HG03558 (cell line): ENCODE results near the gene HLA-DQA1.
"Not testable (repeated sequence)": the region's sequence is repeated elsewhere in the genome, so short reads cannot be mapped to it uniquely, and the experiment has no call there.

Experiments used
- ATAC-seq: cut with Tn5 transposase; IDR thresholded peaks from one replicate; pipeline ENCODE4 v1.9.1; 2021; ENCODE audit warnings: moderate number of reproducible peaks; ENCODE audit not compliant: unreplicated experiment; ENCODE audit errors: extremely low read depth

HLA-DQA1 gene

DNA sequence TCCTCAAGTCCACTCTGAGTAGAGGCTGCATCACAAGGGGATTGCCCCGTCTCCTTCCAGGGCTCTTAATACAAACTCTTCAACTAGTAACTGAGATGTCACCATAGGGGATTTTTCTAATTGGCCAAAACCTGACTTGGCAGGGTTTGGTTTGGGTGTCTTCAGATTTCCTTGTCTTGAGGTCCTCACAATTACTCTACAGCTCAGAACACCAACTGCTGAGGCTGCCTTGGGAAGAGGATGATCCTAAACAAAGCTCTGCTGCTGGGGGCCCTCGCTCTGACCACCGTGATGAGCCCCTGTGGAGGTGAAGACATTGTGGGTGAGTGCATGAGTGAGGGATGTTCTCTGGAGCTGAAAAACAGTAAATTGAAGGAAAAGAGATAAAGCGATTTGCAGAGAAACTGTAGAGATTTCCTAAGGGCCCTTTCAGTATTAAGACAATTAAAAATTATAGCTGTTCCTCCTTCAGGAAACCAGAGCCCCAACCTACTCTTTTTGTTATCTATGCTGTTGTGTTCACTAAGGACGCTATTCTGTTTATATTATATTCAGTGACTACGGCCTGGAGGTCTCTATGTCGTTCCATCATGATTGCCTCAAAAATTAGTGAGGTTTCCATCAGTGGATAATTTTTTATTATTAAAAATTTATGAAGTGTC lies at the start of gene HLA-DQA1:
Gene HLA-DQA1, plus strand, starts transcription at position 188 of the 662 bp plus-strand sequence. Its CDS starts 53 bp downstream, at position 241.
- ATAC-seq, result peak; percentile 67

DNA sequence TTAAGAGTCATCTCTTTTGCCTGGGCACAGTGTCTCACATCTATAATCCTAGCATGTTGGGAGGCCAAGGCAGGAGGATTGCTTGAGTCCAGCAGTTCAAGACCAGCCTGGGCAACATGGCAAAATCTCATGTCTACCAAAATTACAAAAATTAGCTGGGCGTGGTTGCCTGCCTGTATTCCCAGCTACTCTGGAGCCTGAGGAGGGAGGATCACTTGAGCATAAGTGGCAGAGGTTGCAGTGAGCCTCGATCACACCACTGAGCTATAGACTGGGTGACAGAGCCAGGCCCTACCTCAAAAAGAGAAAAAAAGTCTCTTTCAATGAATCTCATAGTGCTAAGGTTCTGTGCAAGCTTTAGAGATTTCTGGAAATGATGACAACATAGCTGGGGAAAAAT lies 49.0 kb upstream of the HLA-DQA1 start:
- no peak for ATAC-seq

DNA sequence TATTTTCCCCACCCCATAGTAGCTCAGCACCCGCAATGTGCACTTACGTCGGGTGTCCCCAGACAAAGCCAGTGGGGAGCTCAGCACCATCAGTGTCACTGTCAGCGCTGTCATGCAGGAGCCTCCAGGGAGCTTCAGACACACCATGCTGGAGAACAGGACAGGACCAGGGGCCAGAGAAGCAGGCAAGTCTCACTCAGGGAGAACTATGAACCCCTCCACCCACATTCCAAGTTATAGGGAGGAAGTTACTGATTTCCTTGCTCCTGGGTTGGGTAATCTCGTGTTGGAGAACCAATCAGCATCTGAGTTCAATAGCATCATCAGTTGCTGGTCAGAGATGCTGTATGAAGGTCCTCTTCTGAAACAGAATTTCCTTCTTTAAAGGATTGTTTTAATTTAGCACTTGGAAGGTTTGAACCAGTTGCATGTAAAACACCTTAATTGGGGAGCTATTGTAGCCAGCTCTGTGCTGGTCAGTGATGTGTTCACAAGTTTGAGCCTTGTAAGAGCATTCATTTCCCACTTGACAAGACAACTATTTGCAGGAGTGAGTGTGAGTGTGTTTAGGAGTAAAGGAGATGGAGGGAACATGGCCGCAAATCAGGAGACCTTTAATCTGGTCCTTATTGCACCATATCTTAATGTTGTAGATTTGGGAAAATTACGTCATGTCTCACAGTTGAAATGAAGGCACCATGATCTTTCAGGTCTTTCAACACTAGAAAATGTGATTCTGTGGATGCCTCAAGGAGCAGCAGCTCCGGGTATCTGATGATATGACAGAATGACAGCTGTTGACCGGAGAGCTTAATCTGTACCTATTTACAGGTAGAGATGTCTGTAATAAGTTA lies 47.4 kb upstream of the HLA-DQA1 start, which contains the start of gene HLA-DRB1:
Gene HLA-DRB1, minus strand, starts transcription at position 253 of the 854 bp plus-strand sequence. Its CDS starts 106 bp downstream, at position 147.
- ATAC-seq, result peak; percentile 80

DNA sequence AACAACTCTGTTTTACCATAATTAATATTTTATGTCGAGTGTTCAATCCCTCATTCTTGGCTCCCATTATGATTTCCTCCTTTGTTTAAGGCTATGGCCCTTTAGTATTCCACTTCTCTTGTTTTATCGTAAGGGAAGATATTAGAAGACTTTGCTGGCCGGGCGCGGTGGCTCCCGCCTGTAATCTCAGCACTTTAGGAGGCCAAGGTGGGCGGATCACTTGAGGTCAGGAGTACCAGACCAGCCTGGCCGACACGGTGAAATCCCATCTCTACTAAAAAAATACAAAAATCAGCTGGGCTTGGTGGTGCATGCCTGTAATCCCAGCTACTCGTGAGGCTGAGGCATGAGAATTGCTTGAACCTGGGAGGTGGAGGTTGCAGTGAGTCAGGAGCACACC lies 46.5 kb upstream of the HLA-DQA1 start:
- not testable (repeated sequence) for ATAC-seq

DNA sequence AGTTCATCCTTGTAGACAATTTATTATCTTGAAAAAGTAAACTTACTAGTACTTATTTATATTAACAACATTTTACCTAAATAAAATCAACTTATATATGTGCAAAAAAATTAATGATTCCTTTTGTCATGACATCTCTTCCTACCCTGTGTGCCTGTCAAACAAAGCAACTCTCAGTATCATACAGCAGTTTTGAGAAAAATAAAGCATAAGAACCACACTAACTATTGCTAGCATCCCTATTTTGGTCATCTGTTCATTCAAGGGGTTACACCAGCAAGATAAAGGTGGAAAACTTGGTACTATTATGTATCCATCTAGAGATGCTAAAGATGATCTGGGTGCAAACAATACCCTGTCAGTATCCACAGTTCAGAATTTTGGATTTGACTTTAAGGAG lies 40.2 kb upstream of the HLA-DQA1 start:
- no peak for ATAC-seq

DNA sequence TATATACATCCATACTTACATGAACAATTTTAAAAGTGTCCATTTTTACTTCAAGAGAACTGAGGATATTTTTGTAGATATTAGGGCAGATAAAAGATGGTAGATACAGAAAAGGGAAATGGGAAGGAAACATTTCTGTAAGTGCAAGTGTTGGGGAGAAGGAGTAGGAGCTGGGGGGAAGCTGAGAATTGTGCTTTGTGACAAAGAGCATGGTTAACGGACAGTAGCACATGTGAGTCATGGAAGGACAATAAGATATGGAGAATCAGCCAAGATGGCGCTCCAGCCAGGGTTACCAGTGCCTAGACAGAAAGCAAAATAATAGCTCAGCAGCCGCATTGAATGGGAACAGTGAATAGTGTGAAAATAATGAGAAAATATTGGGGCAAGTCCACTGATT lies 34.8 kb upstream of the HLA-DQA1 start:
- no peak for ATAC-seq

DNA sequence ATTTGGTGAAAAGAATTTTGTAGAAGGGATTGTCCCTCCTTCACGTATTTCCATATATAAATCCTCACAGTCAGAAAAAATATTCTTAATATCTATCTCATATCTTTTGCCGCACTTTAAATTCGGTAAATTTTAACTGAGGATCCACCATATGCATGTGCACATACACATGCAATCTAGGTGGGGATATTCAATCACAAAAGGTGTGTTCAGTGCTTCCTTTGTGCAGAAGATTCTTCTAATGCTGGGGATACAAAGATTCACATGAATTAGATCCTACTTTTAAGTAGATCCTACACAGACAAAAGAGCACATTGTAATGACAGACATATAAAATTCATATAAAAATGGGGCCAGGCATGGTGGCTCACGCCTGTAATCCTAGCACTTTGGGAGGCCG lies 34.0 kb upstream of the HLA-DQA1 start:
- no peak for ATAC-seq

DNA sequence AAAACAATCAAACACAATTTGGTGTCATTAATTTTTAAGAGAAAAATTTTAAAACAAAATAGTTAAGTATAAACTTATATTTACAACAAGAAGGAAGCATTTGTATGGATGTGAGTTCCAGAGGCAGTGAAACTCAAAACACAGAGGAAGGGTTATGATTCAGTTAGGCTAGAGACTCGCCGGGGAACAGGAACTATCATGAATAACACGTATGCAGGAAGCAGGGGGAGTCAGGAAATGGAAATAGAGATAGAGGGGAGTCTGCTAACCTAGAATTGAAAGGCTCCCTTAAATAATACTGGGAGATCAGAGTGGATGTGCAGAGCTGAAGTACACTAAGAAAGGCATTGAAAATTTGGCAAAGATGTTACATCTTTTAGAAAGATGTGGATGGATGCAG lies 33.3 kb upstream of the HLA-DQA1 start:
- ATAC-seq, result no peak

DNA sequence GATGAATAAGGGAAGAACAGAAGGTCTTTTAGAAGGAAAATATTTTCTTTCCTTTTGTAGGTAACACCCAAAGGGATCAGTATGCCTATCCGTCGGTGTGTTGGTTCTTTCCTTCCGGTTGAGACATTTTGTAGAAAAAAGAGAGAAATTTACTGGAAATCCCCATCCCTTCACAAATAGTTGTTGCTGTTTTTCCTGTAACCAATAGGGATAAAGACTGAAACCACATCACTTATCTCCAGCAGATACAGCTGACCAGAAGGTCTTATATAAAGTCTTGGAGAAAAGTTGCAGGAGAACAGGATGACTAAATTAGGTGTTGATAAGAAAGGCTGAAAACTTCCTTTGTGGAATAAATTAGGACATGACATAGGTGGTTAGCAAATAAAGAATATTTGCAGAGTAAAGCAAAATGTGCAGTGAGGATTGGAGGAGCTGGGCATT lies 32.8 kb upstream of the HLA-DQA1 start:
- ATAC-seq, result no peak

DNA sequence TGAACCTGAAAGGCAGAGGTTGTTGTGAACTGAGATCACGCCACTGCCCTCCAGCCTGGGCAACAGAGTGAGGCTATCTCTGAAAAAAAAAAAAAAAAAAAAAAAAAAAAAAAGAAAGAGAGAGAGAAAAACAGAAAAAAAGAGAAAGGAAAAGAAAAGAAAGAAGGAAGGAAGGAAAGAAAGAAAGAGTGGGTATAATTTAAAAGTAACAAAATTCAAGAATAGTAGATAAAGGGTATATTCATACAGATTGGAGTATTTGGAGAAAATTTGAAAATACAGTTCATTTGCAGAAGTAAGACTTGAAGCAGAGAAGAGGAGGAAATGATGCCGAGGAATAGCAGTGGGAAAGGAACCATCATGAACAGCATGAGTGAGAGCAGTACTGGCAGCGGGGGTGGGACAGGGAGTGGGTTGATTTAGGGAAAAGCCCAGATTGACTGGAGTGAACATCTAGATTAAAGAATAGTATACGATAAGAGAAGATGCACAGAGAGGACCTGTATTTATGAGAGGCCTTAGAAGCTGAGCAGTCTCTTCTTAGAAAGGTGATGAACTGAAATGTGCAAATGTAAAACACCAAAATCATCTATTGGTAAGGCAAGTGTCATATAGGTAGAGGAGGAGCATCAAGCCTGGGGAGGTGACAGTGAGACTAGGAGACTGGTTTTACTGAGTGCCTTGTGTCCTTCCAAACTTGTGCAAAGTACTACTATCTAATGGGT lies 29.8 kb upstream of the HLA-DQA1 start:
- no peak for ATAC-seq

DNA sequence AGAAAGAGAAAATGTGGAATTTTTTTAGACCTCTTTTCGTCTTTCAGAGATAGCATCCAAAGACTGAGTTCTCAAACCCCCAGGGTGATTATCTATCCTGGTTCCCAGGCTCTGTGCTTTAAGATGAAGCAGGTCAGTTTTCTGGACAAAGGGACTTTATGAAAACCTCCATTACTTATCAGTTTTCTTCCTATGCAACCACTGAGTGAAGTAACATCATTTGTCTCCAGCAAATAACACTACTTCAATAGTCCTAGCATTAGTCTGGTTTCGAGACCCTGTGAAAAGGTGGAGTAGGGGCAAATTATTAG lies 29.3 kb upstream of the HLA-DQA1 start:
- ATAC-seq, result no peak

DNA sequence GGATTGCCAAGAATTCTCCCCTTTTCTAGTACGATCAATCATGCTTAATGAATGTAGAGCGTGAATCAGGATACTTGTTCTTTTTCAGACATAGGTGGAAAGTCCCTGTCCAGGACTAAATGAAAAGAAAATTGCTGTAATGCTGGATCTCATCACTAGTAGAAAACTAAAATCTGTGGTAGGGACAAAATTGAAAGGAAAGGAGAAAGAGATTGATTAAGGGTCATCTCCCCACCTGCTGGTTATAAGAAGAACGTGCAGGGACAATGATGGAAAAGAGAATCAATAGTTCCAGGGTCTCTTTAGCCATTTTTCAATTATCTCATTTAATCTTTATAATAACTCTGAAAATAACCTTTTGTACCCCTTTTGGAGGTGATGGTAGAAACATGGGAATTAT lies 28.8 kb upstream of the HLA-DQA1 start:
- ATAC-seq, result no peak

DNA sequence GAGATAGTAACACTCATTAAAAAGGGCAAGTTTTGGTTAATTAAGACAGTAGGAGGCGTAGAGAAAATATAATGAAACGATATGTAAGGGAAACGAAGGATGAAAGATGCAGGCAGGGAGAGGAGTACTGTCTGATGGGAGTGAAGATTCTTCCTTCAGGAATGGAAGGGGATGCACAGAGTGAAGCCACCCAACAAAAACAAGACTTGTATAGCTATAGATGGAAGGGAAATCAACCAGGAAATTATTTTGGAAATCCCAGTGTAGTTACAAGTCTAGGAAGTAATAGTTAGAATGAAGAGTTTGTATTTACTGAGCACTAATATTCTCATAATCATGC lies 27.8 kb upstream of the HLA-DQA1 start:
- no peak for ATAC-seq

DNA sequence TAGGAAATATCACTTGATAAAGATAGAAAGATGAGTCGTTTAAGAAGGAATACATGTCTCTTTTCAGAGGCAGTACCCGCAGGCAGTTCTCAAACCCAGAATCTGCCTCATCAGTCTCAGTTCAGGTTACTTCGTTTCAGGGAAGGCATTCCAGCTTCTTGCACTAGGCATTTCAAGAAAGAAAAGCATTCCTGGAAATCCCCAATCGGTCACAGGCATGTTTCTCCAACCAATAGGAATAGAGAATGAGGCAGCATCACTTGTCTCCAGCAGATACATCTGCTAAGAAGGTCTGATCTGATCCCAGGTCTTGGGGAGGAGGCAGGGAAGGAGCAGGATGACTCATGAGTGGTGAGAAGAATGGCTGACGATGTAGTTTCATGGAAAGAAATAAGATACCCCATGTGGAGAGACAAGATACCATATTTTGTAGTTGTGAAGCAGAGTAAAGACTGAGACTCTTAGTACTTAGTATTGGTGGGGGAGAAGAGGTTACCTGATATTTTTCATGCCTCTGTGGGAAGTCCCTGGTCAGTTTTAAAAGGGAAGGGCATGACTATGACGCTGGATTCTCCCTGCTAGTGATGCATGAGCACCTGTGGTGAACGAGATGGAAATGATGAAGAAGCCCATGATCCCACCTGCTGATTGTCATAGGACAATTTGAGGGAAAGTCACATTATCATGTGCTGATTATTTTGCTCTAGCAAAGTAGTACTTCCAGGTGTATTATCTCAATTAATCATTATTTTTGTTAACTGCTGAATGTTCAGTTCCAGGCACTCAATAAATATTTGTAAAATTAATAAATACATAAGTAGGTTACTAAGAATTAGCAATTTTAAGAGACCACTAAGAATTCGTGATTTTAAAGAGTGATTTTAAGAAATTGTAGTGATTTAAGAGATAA lies 27.2 kb upstream of the HLA-DQA1 start:
- peak; percentile 63 for ATAC-seq

DNA sequence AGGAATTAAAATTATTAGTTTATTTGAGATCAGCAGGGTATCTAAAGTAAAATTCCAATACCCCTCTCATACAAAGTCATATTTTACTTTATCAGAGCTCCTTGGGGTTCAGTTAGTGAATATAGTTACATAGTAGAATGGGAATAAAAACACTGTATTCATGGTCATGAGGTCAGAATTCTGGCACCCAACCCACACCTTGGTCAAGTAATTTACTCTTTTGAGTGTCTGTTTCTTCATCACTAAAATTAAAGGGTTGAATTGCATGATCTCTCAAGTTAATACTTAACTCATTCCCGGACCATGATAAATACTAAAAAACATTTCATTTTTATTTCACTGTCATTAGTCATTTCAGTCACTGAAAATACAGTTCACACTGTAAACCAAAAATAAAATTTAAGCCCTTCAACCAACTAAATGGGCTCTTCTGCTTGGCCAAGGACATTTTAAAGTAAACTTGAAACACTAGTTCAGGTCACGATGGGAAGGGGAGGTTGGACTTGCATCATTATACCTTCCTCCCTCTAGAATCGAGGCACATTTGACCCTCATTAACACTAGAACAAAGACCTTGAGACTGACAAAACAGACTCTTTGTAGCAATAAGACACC lies 26.4 kb upstream of the HLA-DQA1 start:
- ATAC-seq, result no peak

DNA sequence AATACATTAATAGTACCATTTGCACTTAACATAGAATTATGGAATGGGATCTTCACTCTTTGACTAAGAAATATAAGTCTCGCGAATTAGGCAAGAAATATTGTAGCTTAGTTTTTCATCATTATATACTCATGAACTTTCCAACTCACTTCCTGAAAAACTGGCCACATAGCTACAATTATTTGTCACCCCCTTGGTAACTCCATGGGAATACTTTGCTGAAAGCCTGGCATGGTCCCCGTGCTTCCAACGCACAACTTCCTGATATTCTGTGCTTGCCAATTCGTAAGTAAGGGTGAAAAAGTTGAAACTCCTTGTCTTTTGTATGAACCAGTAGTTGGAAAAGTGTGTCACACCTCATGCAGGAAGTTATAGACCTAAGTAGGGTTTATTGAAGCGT lies 23.7 kb upstream of the HLA-DQA1 start:
- ATAC-seq, result no peak

DNA sequence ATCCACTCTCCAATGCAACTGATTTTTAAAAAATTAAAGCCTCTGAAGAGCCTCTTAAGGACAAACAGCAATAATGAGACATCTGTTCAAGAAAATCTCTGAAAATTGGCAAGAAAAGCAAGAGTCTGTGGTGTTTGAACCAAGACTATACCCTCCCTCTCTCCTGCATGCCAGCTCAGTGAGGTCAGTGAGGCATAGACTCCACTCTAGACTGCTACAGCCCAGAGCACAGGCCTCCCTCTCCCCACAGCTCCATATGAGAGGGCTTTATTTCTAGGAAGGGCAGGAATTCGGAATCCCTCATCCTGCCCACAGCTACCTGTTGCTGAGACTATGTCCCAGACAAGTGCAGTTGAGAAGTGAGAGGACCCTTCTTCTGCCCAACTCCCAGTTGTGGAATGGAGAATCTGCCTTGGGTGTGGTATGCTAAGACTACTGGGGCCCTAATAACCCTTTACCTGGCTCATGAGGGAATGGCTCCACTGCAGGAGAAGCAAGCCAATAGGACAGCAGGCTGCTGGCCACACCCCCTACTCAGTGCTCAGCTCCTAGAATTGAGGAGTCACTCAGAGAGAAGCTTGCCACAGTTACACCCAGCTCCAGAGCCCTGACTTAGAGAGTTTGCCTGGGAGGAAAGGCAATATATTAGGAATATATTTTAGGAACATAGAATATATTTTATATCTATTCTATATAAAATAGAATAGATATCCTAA lies 22.7 kb upstream of the HLA-DQA1 start:
- no peak for ATAC-seq

DNA sequence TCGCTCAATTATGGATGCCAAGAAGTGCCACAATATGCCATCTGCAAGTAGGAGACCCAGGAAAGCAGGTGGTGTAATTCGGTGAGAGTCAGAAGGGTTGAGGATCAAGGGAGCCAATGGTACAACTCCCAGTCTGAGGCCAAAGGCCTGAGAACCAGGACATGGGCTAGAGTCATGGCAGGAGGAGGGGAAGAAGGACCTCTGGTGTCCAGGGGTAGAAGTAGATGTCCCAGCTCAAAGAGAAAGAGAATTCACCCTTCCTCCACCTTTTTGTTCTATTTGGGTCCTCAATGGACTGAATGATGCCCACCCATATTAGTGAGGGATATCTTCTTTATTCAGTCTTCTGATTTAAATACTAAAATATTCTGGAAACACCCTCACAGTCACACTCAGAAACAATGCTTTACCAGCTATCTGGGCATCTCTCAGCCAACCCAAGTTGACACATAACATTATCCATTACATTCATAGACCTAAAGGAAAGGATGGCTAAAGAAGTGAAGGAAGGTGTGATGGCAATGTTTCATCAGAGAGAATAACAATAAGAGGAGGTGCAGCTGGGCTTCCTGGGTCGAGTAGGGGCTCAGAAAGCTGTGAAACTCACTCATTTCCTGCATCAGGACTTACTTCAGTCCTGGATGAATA lies 21.2 kb upstream of the HLA-DQA1 start:
- ATAC-seq, result no peak

DNA sequence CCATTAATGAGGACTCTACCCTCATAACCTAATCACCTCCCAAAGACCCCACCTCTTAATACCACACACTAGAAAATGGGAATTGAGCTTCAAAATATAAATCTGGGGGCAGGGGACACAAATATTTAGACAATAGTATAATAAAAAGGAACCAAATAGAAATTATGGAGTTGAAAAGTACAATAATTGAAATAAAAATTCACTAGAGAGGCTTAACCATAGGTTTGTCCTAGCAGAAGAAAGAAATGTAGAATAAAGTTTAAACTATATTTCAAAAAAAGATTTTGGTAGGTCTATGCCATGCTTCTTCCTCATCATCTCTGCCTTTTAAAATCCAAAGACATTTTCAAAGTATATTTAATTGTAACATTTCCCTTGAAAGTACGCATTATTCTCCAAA lies 19.5 kb upstream of the HLA-DQA1 start:
- ATAC-seq, result no peak
